Lower leg skin (tissue), 3 donors: ENCODE measurements around the gene ZDHHC19.

Experiments
- CTCF ChIP-seq, 3 donors: fragments of 450-650 bp; IDR thresholded peaks; one replicate each; pipeline ENCODE4 v1.5.1; 2016; ENCODE audit warnings: antibody characterized with exemption in 3 of 3, mild to moderate bottlenecking in 3 of 3, moderate library complexity in 2 of 3
- POLR2A ChIP-seq, 2 donors: fragments of 450-650 bp; IDR thresholded peaks; one replicate each; pipeline ENCODE4 v1.6.1; 2016 to 2017; ENCODE audit warnings: antibody characterized with exemption in 2 of 2, mild to moderate bottlenecking in 1 of 2, moderate library complexity in 1 of 2

- TF ChIP-seq POLR2A (IDR thresholded peaks at IDR 0.05) (no peak), CTCF (IDR thresholded peaks at IDR 0.05) (no peak)
These were observed 21.4 kb downstream of the ZDHHC19 start for GRCh38 chr3:196189566-196190347.
